ENCODE results near the gene PLCH1. TPM values are rescaled to one million over a fixed set of nuclear protein-coding genes. Genes with fewer than 3 reads are reported as not detected.

The PLCH1 gene
- total and polyA plus RNA-seq, 4 donors, result 0.03 to 1.0 (median 0.22) TPM

GRCh38 chr3:155670335-155670734 lies 74.5 kb downstream of the PLCH1 start:
- 69% methylated on average over 2 of the region's 2 CpGs for WGBS
- no peaks in the 10 kb centered on the region for H3K36me3 ChIP-seq (ENCODE audit: control insufficient read depth in 4 of 4, insufficient read depth in 3 of 4, low read depth in 1 of 4, low read length in 3 of 4)
- H3K4me3 ChIP-seq (ENCODE audit: low read depth in 1 of 3, low read length in 3 of 3), result no peak overlapping the region
- no peak overlapping the region for H3K27ac ChIP-seq (ENCODE audit: low read depth in 1 of 2, low read length in 2 of 2)
- no peaks in the 10 kb centered on the region for H3K4me1 ChIP-seq (ENCODE audit: control insufficient read depth in 4 of 4, insufficient read depth in 4 of 4, low read length in 3 of 4)
- no peaks in the 10 kb centered on the region for H3K9me3 ChIP-seq (ENCODE audit: control insufficient read depth in 4 of 4, low read length in 3 of 4)
- no peak overlapping the region for H3K9ac ChIP-seq (ENCODE audit: low read depth in 1 of 2, low read length in 2 of 2)
- TF ChIP-seq RXRA (IDR thresholded peaks at IDR 0.05) (no peak), RAD21 (IDR thresholded peaks at IDR 0.05) (no peak), ZBTB33 (IDR thresholded peaks at IDR 0.05) (no peak), REST (IDR thresholded peaks at IDR 0.05) (no peak), NR2F2 (IDR thresholded peaks at IDR 0.05) (no peak), GABPA (IDR thresholded peaks at IDR 0.05 in 1 of 2, conservative IDR thresholded peaks at IDR 0.05 in 1 of 2) (no peak), FOXA1 (IDR thresholded peaks at IDR 0.05) (no peak), CTCF (IDR thresholded peaks at IDR 0.05; ENCODE audit: low read depth, low read length, missing input control) (no peak), JUND (IDR thresholded peaks at IDR 0.05) (no peak)
- TF ChIP-seq, protein P1, sequence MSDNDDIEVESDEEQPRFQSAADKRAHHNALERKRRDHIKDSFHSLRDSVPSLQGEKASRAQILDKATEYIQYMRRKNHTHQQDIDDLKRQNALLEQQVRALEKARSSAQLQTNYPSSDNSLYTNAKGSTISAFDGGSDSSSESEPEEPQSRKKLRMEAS (IDR thresholded peaks at IDR 0.05), result no peak
- no peaks in the 10 kb centered on the region for H3K27me3 ChIP-seq (ENCODE audit: control insufficient read depth in 4 of 4, insufficient read depth in 4 of 4, low read length in 3 of 4)
- DNase-seq (ENCODE audit: low spot score), result no peak

- DNase-seq (ENCODE audit: low spot score), result no peak
- Histone ChIP-seq H3K9ac (ENCODE audit: low read depth in 1 of 2, low read length in 2 of 2) (no peak overlapping the region), H3K9me3 (ENCODE audit: control insufficient read depth in 4 of 4, low read length in 3 of 4) (no peaks in the 10 kb centered on the region), H3K27ac (ENCODE audit: low read depth in 1 of 2, low read length in 2 of 2) (no peak overlapping the region), H3K4me3 (ENCODE audit: low read depth in 1 of 3, low read length in 3 of 3) (no peak overlapping the region), H3K36me3 (ENCODE audit: control insufficient read depth in 4 of 4, insufficient read depth in 3 of 4, low read depth in 1 of 4, low read length in 3 of 4) (no peaks in the 10 kb centered on the region), H3K27me3 (ENCODE audit: control insufficient read depth in 4 of 4, insufficient read depth in 4 of 4, low read length in 3 of 4) (no peaks in the 10 kb centered on the region), H3K4me1 (ENCODE audit: control insufficient read depth in 4 of 4, insufficient read depth in 4 of 4, low read length in 3 of 4) (no peaks in the 10 kb centered on the region)
- no peak for TF ChIP-seq FOXA1 (IDR thresholded peaks at IDR 0.05)
- no peak for TF ChIP-seq CTCF (IDR thresholded peaks at IDR 0.05; ENCODE audit: low read depth, low read length, missing input control)
- TF ChIP-seq REST (IDR thresholded peaks at IDR 0.05), result no peak
- no peak for TF ChIP-seq YY1 (IDR thresholded peaks at IDR 0.05)
- no peak for TF ChIP-seq SP1 (IDR thresholded peaks at IDR 0.05)
- TF ChIP-seq, protein P1 (IDR thresholded peaks at IDR 0.05), result no peak
- no peak for TF ChIP-seq HNF4A (conservative IDR thresholded peaks at IDR 0.05)
- TF ChIP-seq FOXA2 (IDR thresholded peaks at IDR 0.05), result no peak
- no peak for TF ChIP-seq GABPA (IDR thresholded peaks at IDR 0.05 in 1 of 2, conservative IDR thresholded peaks at IDR 0.05 in 1 of 2)
- no peak for TF ChIP-seq RAD21 (IDR thresholded peaks at IDR 0.05)
- TF ChIP-seq HNF4G (IDR thresholded peaks at IDR 0.05), result no peak
- WGBS, result 28% methylated on average over 2 of the region's 2 CpGs
Measured at GRCh38 chr3:155667988-155668387, 76.9 kb downstream of the PLCH1 start.
